LNCaP clone FGC (cell line): ENCODE data around the gene PDE4D.

Source experiments
- DNase-seq: peaks from one replicate; pipeline ENCODE4 v3.0.0-alpha.2; 2011; ENCODE audit warnings: low read depth
- H3K4me3 ChIP-seq: 2 replicates; pipeline ENCODE4 v1.5.1; 2011; ENCODE audit warnings: mild to moderate bottlenecking, low read depth, low read length, control low read depth
- CTCF ChIP-seq: IDR thresholded peaks from 2 replicates; pipeline ENCODE4 v1.5.1; 2012; ENCODE audit warnings: mild to moderate bottlenecking; ENCODE audit not compliant: control insufficient read depth, insufficient read depth; ENCODE audit errors: extremely low read depth

PDE4D gene

GRCh38 chr5:59826996-59827395 lies 66.5 kb downstream of the PDE4D start:
- TF ChIP-seq CTCF, result no peak
- H3K4me3 ChIP-seq, result no peak overlapping the region
- no peak for DNase-seq

- no peak overlapping the region for H3K4me3 ChIP-seq
- no peak for TF ChIP-seq CTCF
- no peak for DNase-seq
These were observed 70.1 kb downstream of the PDE4D start for GRCh38 chr5:59823420-59823819.

GRCh38 chr5:59819806-59820205 lies 73.7 kb downstream of the PDE4D start:
- no peak for TF ChIP-seq CTCF
- H3K4me3 ChIP-seq, result no peak overlapping the region
- no peak for DNase-seq

GRCh38 chr5:59817536-59817935 lies 76.0 kb downstream of the PDE4D start:
- no peak for TF ChIP-seq CTCF
- no peak for DNase-seq
- no peak overlapping the region for H3K4me3 ChIP-seq

GRCh38 chr5:59816654-59817300 lies 76.7 kb downstream of the PDE4D start:
- H3K4me3 ChIP-seq, result no peak overlapping the region
- DNase-seq, result no peak
- TF ChIP-seq CTCF, result no peak

- H3K4me3 ChIP-seq, result no peak overlapping the region
- no peak for TF ChIP-seq CTCF
- no peak for DNase-seq
These were observed 79.0 kb downstream of the PDE4D start for GRCh38 chr5:59814537-59814872.
